Pancreas (tissue), 10 donors: ENCODE measurements around the gene LDLRAD4. TPM values are rescaled to one million over a fixed set of nuclear protein-coding genes. Genes with fewer than 3 reads are reported as not detected.
A peak's percentile ranks its signal among the peaks of the same experiment; 100 is the strongest.

Source experiments
- ATAC-seq, 4 donors: fragments of 200-7000 bp; cut with Tn5 transposase; one replicate each; pipeline versions ENCODE4 v1.8.0 to v1.9.1; 2020; ENCODE audit warnings: mild to moderate bottlenecking in 4 of 4, moderate library complexity in 4 of 4
- DNase-seq, 6 donors: peaks; one replicate each; pipeline ENCODE4 v3.0.0-alpha.2; 2020
- FAIRE-seq: peaks from 2 replicates; lab custom pipeline; 2012; peaks lifted over from hg19 to GRCh38; lab: Jason Lieb, UNC
- H3K27ac ChIP-seq, 4 donors: fragments of 200-600 bp; sonication (generic); 1 replicate in 3 of 4; 2 replicates in 1 of 4; pipeline versions ENCODE4 v1.5.0 to v1.8.0; 2020
- H3K27me3 ChIP-seq, 4 donors: fragments of 200-600 bp; one replicate each; pipeline ENCODE4 v1.8.0; 2021
- H3K36me3 ChIP-seq, 3 donors: fragments of 200-600 bp; sonication (generic) in 1 of 3; one replicate each; pipeline versions ENCODE4 v1.5.0 to v1.8.0; 2020 to 2021
- H3K4me1 ChIP-seq, 3 donors: fragments of 200-600 bp; one replicate each; pipeline ENCODE4 v1.8.0; 2021
- H3K4me3 ChIP-seq, 4 donors: fragments of 200-600 bp; sonication (generic) in 2 of 4; one replicate each; pipeline versions ENCODE4 v1.5.0 to v1.8.0; 2020 to 2021
- H3K9me3 ChIP-seq, 4 donors: fragments of 200-600 bp; one replicate each; pipeline ENCODE4 v1.8.0; 2021
- WGBS, 2 donors: extraction: QIAGEN DNeasy Blood & Tissue Kit; methylation state at CpG; one replicate each; pipeline ENCODE4 v1.1.7; 2013; 5-methylcytosine and 5-hydroxymethylcytosine counted together
- intact Hi-C, 3 donors: fragments of 100-400 bp; cut with DNase I; formaldehyde crosslinking; loops; one replicate each; pipeline versions ENCODE4 v1.11.1 to v1.14.2; 2022
- polyA plus RNA-seq, 2 donors: library from polyadenylated mRNA; stranded (reverse); fragments of 200-250 nt; gene quantifications; one replicate each; pipeline ENCODE4 v1.2.3, GENCODE V29; 2013
- total RNA-seq, 6 donors: library from RNA; stranded (reverse); fragmentation: NEBNext Ultra II Directional in 4 of 6; extraction: Animal tissue kit (Norgen Biotek cat#: 25700) in 4 of 6; gene quantifications; one replicate each; pipeline versions ENCODE4 v1.2.1 to v1.2.4, GENCODE V29; 2021 to 2023
- TF ChIP-seq, protein P1 (sequence below), 4 donors: fragments of 200-600 bp; sonication (generic) in 3 of 4; IDR thresholded peaks; one replicate each; pipeline versions ENCODE4 v1.5.0 to v1.8.0; 2021; ENCODE audit warnings: antibody characterized with exemption in 4 of 4
- donor health status: healthy with polysubstance abuse.
- donor health status: DM: no; HTN: no; CAD: no; lungs with moderate emphysema.
- donor health status: DM: no; HTN: no; CAD: no.
- donor health status: control.
- donor health status: control.
- donor health status: Bipolar disorder and iron deficiency.
- donor health status: DM: yes; HTN: yes; CAD: no.
- donor health status: DM: no; HTN: no; CAD: no.
- donor health status: DM: no; HTN: no; CAD: no.
- donor health status: DM: yes; HTN: yes; CAD: no.

The LDLRAD4 gene
- total and polyA plus RNA-seq, 8 donors, result 2.5 to 21.8 (median 5.7) TPM

DNA sequence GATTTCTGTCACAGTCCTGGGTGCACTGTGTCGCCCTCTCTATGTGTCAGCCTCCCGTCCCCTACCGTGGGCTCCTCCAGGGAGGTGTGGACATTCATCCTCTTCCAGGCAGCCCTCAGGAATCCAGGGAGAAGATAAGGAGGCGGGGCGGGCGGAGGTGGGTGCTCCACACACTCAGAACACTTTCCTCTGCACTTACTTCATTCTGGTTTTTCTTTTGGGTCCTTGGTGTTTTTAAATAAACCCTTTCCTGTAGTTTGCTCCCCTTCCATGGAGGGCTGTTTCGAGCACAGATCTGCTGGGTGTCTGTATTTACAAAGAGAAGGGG, 323.9 kb downstream of the LDLRAD4 start:
- no peak overlapping the region for H3K4me3 ChIP-seq
- H3K27ac ChIP-seq, result no peak overlapping the region
- H3K27me3 ChIP-seq, result no peaks in the 10 kb centered on the region
- ATAC-seq, result no peak
- H3K36me3 ChIP-seq, result no peaks in the 10 kb centered on the region
- no peaks in the 10 kb centered on the region for H3K9me3 ChIP-seq
- FAIRE-seq, result no peak
- TF ChIP-seq, protein P1, sequence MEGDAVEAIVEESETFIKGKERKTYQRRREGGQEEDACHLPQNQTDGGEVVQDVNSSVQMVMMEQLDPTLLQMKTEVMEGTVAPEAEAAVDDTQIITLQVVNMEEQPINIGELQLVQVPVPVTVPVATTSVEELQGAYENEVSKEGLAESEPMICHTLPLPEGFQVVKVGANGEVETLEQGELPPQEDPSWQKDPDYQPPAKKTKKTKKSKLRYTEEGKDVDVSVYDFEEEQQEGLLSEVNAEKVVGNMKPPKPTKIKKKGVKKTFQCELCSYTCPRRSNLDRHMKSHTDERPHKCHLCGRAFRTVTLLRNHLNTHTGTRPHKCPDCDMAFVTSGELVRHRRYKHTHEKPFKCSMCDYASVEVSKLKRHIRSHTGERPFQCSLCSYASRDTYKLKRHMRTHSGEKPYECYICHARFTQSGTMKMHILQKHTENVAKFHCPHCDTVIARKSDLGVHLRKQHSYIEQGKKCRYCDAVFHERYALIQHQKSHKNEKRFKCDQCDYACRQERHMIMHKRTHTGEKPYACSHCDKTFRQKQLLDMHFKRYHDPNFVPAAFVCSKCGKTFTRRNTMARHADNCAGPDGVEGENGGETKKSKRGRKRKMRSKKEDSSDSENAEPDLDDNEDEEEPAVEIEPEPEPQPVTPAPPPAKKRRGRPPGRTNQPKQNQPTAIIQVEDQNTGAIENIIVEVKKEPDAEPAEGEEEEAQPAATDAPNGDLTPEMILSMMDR (IDR thresholded peaks at IDR 0.05), result no peak
- peaks cover 0 to 18% (median 0%) of the 10 kb centered on the region in 3 donors for H3K4me1 ChIP-seq
- intact Hi-C loops, result no loop called here
- WGBS, 2 donors, result 77 to 84% methylated on average over 7 of the region's 7 CpGs
- DNase-seq, result no peak

DNA sequence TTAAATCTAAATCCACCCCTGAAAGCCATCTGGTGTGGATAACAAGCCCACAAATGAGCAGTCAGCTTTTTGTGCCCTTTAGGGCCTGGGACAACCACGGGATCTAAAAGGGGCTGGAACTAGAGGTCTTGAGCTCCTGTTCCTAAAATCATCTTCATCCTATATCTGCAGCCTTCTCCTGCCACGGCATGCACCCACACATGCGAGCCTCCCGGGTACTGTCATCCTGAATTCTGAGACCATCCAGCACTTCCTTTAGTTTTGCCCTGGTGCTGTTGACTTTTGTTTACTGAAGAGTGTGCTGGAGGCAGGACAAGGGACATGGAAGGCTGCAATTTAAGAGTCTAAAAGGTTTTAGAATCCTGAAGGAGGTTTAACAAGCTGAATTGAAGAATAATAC, 324.6 kb downstream of the LDLRAD4 start:
- WGBS, 2 donors, result 84 to 87% methylated on average over 4 of the region's 4 CpGs
- Histone ChIP-seq H3K4me3 (no peak overlapping the region), H3K4me1 (peaks cover 0 to 18% (median 0%) of the 10 kb centered on the region in 3 donors), H3K9me3 (no peaks in the 10 kb centered on the region), H3K27ac (no peak overlapping the region), H3K36me3 (no peaks in the 10 kb centered on the region), H3K27me3 (no peaks in the 10 kb centered on the region)
- no peak for FAIRE-seq
- intact Hi-C loops, result no loop called here
- ATAC-seq, result no peak
- no peak for DNase-seq
- TF ChIP-seq, protein P1 (IDR thresholded peaks at IDR 0.05), result no peak

DNA sequence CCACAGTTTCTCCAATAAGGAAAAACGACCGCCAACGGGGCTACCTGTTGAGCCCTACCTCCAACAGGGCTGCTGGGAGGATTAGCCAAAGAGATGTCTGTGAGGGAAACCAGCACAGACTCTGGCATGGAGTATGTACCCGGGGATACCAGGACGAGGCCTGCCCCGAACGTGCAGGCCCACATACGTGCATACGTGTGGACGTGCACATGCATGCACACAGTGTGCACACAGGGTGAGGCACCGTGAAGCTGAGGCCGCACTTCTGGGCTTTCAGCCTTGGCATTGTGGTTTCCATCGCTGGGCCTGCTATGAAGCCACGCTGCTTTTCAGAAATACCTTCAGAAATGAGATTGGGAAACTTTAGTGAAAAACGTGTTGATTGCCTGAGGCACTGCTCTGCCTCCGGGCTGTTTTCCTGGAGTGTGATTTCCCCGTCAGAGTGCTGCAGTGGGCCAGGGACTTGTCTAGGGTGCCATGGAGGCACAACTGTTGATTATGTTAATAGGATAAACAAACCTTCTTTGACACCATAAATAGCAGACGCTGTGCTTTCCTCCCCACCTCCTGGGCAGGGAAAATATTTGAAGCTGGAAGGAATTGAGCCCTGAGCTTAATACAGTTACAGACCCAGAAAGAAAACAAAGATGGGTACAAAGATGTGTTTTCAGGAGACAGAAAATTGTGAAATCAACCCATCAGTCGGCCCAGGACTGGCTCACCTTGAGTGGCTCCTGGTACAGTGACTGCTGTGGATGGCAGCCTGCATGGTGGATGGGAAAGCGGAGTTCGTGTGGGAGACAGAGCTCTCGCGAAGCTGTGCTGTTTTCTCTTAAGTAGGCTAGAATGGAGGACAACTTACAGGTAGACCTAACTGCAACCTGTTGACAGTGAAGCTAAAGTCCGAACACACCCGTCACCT, 325.5 kb downstream of the LDLRAD4 start:
- H3K27ac ChIP-seq, result no peak overlapping the region
- intact Hi-C loops, result no loop called here
- no peak overlapping the region for H3K4me3 ChIP-seq
- H3K27me3 ChIP-seq, result no peaks in the 10 kb centered on the region
- H3K4me1 ChIP-seq, result peaks cover 0 to 18% (median 0%) of the 10 kb centered on the region in 3 donors
- FAIRE-seq (no peak), ATAC-seq (no peak), DNase-seq (peak in 1 of 6 donors; percentile 13)
- no peaks in the 10 kb centered on the region for H3K36me3 ChIP-seq
- TF ChIP-seq, protein P1 (IDR thresholded peaks at IDR 0.05), result no peak
- no peaks in the 10 kb centered on the region for H3K9me3 ChIP-seq
- WGBS, 2 donors, result 83 to 85% methylated on average over 25 of the region's 25 CpGs

DNA sequence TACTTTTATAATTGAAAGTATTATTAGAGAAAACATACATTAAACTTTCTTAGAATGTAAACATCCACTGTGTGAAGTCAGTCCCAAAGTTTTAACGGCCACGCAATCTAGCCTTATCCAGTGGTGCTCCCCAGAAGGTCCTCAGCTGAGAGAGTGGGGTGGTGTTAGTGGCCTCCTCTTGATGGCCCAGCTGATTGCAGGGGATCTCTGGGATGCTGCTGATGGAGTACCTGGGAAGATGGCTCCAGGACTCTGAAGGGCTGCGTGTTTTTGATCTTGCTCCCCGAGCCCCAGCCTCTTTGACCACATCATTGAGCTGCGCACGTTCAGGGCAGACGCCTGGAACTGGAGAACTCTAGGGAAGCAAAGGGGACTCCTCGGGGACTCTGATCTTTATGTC, 326.4 kb downstream of the LDLRAD4 start:
- Histone ChIP-seq H3K9me3 (no peaks in the 10 kb centered on the region), H3K4me3 (no peak overlapping the region), H3K27ac (no peak overlapping the region), H3K27me3 (no peaks in the 10 kb centered on the region), H3K4me1 (peaks cover 0 to 9% (median 0%) of the 10 kb centered on the region in 3 donors), H3K36me3 (no peaks in the 10 kb centered on the region)
- ATAC-seq (no peak), DNase-seq (peak in 1 of 6 donors; percentile 9), FAIRE-seq (no peak)
- intact Hi-C loops, result no loop called here
- TF ChIP-seq, protein P1 (IDR thresholded peaks at IDR 0.05), result no peak
- 88 to 93% methylated on average over 8 of the region's 8 CpGs for WGBS, 2 donors

DNA sequence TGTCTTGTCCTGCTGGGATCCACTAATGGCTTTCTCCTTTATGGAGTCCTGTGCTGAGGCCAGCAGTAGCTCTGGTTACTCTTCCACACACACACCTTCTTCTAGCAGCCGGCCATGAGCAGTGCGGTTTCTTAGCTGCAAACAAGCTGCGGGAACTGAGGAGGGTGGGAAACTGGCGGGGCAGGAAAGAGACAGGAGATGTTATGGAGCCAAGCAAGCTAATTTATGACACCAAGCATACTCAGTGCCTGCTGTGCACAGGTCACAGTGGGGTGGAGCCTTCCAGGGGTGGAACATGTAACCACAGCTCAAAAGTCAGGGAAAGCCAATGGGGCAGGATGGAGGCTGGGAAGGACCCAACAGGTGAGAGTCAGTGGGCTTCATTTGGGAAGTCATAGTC, 327.0 kb downstream of the LDLRAD4 start:
- intact Hi-C loops, result no loop called here

More for the DNA sequence above, 327.0 kb downstream of the LDLRAD4 start:
- H3K27me3 ChIP-seq, result no peaks in the 10 kb centered on the region
- WGBS, 2 donors, result 88 to 90% methylated on average over 4 of the region's 4 CpGs
- ATAC-seq (no peak), DNase-seq (peak in 1 of 6 donors; percentile 10), FAIRE-seq (no peak)
- H3K4me1 ChIP-seq, result peaks cover 0 to 4% (median 0%) of the 10 kb centered on the region in 3 donors
- H3K36me3 ChIP-seq, result no peaks in the 10 kb centered on the region
- no peak overlapping the region for H3K27ac ChIP-seq
- no peak overlapping the region for H3K4me3 ChIP-seq
- no peaks in the 10 kb centered on the region for H3K9me3 ChIP-seq
- TF ChIP-seq, protein P1 (IDR thresholded peaks at IDR 0.05), result no peak
